ENCODE results near the gene POMT1.

Gene POMT1

DNA sequence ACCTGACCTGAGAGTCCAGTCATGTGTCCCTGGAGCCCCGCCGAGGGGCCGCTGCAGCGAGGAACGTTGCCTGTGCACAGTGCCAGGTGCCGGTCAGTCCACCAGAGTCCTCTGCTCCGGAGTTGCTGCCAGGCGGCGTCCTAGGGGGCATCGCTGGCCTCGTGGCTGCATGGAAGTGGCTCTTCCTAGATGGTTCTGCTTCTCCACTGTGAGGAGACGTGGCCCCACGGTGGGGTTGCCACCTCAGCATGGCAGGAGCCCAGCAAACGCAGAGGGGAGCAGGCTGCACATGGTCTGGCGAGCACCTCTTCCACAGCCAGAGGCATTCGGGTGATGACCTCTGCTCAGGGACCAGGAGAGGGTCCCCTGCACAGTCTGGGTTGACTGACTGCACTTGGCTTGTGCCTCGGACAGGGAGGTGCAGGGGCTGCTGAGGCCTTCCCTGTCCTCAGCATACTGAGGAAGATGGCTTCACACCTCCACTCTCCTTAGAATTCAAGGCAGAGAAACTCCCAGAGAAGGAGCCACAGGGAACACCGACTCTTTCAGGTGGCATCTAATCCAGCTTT, 25.9 kb upstream of the POMT1 start:
- no peak overlapping the region for H3K4me3 ChIP-seq (ENCODE audit: low read depth, low read length)

GRCh38 chr9:131477367-131477766, 25.4 kb upstream of the POMT1 start:
- H3K4me3 ChIP-seq (ENCODE audit: low read depth, low read length), result no peak overlapping the region

GRCh38 chr9:131477816-131478419, 24.8 kb upstream of the POMT1 start:
- no peak overlapping the region for H3K4me3 ChIP-seq (ENCODE audit: low read depth, low read length)

GRCh38 chr9:131478421-131478868, 24.3 kb upstream of the POMT1 start:
- no peak overlapping the region for H3K4me3 ChIP-seq (ENCODE audit: low read depth, low read length)

- H3K4me3 ChIP-seq (ENCODE audit: low read depth, low read length), result no peak overlapping the region
Measured at GRCh38 chr9:131478911-131479310, 23.8 kb upstream of the POMT1 start.

DNA sequence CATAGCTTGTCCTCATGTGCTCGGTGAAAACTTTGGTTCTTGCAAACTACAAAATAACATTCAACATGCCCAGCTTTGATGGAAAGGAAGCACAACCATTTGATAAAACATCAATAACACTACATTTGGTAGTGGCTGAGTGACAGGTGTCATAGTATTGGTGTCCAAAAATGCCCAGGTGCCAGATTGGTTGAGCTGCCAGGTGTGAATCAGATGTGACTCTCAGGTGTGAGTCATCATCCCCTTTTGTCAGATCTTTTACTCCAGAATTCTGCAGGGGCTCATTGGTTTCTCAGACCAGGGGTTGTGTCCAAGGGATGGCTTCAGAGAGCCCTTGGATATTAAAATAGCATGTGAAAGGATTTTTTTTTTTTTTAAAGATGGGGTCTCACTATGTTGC, 22.5 kb upstream of the POMT1 start:
- no peak overlapping the region for H3K4me3 ChIP-seq (ENCODE audit: low read depth, low read length)

- H3K4me3 ChIP-seq (ENCODE audit: low read depth, low read length), result no peak overlapping the region
Measured at GRCh38 chr9:131481441-131482342, 21.0 kb upstream of the POMT1 start.

DNA sequence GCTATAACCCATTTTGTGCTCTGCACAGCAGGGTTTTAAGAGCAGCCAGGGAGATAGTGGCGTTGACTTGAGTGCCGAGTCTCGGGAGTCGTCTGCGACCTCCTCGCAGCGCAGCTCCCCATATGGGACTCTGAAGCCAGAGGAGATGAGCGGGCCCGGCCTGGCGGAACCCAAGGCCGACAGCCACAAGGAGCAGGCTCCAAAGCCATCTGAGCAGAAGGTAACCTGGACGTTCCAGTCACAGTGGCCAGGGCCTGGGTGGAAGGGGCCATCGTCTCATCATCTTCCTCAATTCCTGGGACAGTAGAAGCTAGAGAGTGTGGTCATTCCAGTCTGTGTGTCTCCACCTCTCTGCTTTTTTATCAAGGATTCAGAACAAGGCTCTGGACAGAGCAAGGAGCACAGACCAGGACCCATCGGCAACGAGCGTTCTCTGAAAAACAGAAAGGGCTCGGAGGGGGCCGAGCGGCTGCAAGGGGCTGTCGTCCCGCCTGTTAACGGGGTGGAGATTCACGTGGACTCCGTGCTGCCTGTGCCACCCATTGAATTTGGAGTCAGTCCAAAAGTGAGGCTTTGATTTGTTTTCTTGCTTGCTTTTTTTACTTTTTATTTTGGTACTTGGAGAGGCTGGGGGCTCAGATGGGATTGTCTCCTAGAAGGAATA, 20.2 kb upstream of the POMT1 start:
- H3K4me3 ChIP-seq (ENCODE audit: low read depth, low read length), result no peak overlapping the region

GRCh38 chr9:131483319-131484050, 19.2 kb upstream of the POMT1 start:
- no peak overlapping the region for H3K4me3 ChIP-seq (ENCODE audit: low read depth, low read length)

DNA sequence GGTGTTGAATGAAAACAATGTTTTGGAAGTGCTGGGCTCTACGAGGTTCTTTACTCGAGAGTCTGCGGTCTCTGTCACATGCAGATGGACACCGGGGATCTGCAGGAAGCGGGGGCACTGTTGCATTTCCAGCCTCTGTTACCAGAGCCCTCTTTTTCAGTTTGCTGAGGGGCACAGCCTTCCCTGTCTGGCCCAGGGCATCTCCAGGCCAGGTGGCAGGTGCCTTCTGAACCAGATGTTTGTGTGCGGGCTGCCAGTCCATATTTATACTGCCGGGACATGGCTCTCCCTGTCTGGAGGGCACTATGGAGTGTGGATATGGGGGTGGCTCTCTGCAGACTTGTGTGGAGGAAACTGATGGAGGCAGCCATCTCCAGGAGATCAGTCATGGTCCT, 18.7 kb upstream of the POMT1 start:
- no peak overlapping the region for H3K4me3 ChIP-seq (ENCODE audit: low read depth, low read length)

- H3K4me3 ChIP-seq (ENCODE audit: low read depth, low read length), result no peak overlapping the region
Measured at GRCh38 chr9:131484560-131485185, 18.0 kb upstream of the POMT1 start.

GRCh38 chr9:131485206-131485605, 17.5 kb upstream of the POMT1 start:
- H3K4me3 ChIP-seq (ENCODE audit: low read depth, low read length), result no peak overlapping the region

DNA sequence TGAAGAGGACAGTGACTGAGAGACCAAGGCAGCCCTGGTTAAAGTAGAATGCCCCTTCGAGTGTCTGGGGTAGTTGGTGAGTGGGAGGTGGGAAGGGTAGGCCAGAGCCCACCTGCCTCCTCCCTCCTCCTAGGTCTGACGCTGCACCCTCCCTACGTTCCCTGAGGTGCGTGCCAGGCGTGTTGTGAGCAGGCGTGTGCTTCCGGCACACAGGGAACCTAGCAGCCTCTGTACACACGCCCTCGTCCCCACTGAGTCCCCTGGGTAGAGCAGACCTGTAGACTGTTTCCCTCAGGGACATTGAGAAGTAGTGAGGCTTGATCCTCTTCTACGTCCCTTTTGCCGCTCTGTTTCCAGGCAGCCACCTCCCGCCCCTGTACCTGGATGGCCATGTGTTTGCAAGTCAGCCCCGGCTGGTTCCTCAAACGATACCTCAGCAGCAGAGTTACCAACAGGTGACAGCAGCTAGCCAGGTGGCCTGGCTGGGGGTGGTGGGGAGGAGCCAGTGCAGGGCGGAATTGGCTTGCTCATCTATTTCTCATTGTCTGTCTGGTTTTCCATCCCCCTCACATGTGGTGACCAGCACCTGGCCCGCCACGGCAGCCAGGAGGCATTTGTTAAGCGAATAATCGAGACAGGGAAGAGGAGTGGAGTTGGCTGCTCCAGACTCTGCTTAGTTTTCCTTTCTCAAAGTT, 16.8 kb upstream of the POMT1 start:
- no peak overlapping the region for H3K4me3 ChIP-seq (ENCODE audit: low read depth, low read length)

- no peak overlapping the region for H3K4me3 ChIP-seq (ENCODE audit: low read depth, low read length)
Measured at GRCh38 chr9:131487001-131487400, 15.7 kb upstream of the POMT1 start.

DNA sequence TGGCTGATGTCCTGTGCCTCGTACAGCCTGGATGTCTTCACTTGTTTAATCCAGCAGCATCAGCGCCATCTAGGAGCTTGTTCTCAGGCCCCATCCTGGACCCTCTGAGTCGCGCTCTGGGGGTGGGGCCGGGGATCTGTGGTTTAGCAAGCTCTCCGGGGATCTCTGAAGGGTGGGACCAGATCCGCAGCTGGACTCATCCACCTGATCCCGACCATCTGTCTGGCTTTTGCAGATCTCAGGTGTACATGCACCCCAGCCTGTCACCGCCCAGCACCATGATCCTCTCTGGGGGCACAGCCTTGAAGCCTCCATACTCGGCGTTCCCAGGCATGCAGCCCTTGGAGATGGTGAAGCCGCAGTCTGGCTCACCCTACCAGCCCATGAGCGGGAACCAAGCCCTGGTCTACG, 15.1 kb upstream of the POMT1 start:
- H3K4me3 ChIP-seq (ENCODE audit: low read depth, low read length), result no peak overlapping the region

GRCh38 chr9:131490514-131490913, 12.2 kb upstream of the POMT1 start:
- no peak overlapping the region for H3K4me3 ChIP-seq (ENCODE audit: low read depth, low read length)

DNA sequence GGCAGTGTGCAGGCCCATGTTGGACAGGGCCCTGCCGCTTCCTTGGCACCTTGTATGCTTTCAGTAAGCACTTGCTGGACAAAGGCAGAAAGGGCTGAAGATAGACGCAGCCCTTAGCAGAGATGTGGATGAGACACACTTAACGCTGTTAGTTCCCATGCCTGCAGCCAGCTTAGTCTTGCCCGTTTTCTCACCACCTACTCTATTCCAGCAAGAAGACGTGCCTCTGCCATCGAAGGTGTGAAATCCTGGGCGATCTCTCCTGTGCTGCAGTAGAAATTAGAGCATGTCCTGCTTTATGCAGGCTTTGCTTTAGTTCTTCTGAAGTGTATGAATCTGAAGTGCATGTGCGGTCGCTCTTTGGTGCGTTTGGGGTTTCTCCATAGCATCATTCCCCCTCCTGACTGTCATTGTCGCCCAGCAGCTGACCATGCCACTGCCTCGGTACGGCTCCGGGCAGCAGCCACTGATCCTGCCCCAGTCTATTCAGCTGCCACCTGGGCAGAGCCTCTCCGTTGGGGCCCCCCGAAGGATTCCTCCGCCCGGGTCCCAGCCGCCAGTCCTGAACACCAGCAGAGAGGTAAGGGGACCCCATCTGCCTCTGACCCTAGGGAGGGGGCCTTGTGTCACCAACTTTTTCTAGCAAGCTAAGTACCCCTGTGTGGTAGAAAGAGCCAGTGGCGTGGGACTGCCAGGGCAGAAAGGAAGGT, 11.6 kb upstream of the POMT1 start:
- no peak overlapping the region for H3K4me3 ChIP-seq (ENCODE audit: low read depth, low read length)

GRCh38 chr9:131492070-131492469, 10.6 kb upstream of the POMT1 start:
- no peak overlapping the region for H3K4me3 ChIP-seq (ENCODE audit: low read depth, low read length)

DNA sequence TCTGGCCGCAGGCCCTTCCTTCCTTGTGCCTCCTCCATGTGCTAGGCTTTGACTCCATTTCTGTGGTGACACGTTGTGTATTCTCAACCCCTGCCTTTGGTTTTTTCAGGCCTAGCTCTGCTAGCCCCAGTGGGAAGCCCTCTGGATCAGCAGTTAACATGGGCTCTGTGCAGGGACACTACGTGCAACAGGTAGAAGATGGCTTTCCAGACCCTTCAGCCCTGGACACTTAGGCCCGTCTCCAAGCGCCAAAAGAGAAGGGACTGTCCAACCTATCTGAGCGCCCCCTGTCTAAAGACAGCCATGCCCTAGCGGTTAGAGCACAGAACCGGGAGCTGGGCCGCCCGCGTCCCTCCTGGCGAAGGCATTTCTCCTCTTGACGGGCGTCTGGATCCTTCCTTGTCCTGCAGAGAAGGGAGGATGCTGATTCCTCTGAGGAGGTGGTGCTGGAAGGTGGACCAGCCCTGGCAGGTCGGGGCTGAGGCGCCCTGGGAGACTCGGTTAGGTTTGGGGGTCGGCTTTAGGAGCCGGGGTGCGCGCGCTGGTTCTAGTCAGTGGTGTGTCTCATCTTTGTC, 8.3 kb upstream of the POMT1 start:
- no peak overlapping the region for H3K4me3 ChIP-seq (ENCODE audit: low read depth, low read length)

Measured in iPS-11a (cell line).